ENCODE data around the gene SUN5. TPM values are rescaled to one million over a fixed set of nuclear protein-coding genes. Genes with fewer than 3 reads are reported as not detected.

SUN5 gene
- total RNA-seq, 4 donors from 2014 or later = not detected

DNA sequence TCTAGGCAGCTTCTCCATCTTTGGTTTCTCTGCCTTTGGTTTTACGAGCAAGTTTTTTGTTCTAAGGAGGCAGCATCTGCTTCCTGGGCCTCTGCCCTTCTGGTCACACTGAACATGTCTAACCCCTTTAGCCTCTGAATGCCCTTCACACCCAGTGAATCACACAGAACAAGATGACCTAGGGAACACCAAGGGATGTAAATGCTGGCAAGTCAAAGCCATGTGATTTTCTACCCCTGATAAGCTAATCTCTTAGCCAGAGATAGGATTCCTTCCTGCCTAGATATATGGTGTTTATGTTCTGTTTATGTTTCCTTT lies 20.0 kb upstream of the SUN5 start:
- TF ChIP-seq POLR2A (IDR thresholded peaks at IDR 0.05) = no peak
- TF ChIP-seq CTCF (IDR thresholded peaks at IDR 0.05 in 4 of 5, conservative IDR thresholded peaks at IDR 0.05 in 1 of 5) = no peak
- intact Hi-C loops (cut with DNase I; ENCODE audit: low total_unique reads) = no loop called here

DNA sequence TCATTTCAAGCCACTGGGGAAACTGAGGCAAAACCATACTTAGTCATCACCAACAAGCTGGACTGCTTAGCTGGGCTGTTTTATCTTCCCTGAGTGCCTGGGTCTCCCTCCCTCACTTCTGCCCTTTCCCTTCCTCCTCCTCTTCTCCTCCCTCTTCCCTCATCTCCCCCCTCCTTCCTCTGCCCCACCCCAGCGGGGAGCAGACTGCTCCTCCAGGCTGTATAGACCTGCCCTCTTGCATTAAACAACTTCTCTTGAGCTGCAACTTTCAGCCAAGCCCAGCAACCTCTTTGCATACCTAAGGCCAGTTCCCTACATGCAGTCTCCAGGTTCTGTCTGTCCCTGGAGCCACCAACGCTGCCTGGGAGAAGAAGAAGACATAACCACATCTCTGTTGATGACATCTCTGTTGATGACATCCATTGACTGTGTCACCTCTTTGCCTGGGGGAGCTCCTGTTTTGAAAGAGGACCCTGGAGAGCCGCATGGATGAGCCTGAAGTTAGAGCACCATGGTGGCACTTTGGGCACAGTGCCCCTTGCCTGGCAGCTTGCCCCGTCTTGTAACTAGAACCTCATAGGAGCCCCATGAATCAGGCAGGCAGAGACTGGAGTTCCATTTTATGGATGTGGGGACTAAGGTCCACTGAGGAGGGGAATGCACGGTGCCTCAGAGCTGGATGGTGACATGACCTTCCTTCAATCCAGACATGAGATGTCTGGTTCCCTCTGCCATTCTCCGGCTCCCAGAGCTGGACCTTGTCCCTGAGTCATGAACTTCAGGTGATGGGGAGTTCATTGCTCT lies 19.4 kb upstream of the SUN5 start:
- H3K27ac ChIP-seq = no peak overlapping the region
- H3K4me1 ChIP-seq = no peaks in the 10 kb centered on the region
- no peak overlapping the region for H3K4me3 ChIP-seq
- H3K36me3 ChIP-seq = no peaks in the 10 kb centered on the region
- TF ChIP-seq CTCF (IDR thresholded peaks at IDR 0.05 in 4 of 5, conservative IDR thresholded peaks at IDR 0.05 in 1 of 5) (no peak), POLR2A (IDR thresholded peaks at IDR 0.05) (no peak)
- ATAC-seq = no peak
- H3K9me3 ChIP-seq = no peaks in the 10 kb centered on the region
- H3K27me3 ChIP-seq = peaks cover 0 to under 1% (median 0%) of the 10 kb centered on the region in 3 donors
- in situ Hi-C loops (cut with MboI; ENCODE audit: low sequenced_read_pairs in 4 of 4) (loop anchor here in 1 of 4 donors (25.0 kb wide), 1 partner anchor 111 kb away; no protein-coding TSS in a partner anchor), intact Hi-C loops (cut with DNase I; ENCODE audit: low total_unique reads) (no loop called here)
- DNase-seq = no peak

More for the DNA sequence above, 20.0 kb upstream of the SUN5 start:
- Histone ChIP-seq H3K9me3 (no peaks in the 10 kb centered on the region), H3K4me3 (no peak overlapping the region), H3K4me1 (no peaks in the 10 kb centered on the region), H3K27me3 (peaks cover 0 to 3% (median 0%) of the 10 kb centered on the region in 3 donors), H3K27ac (no peak overlapping the region), H3K36me3 (no peaks in the 10 kb centered on the region)
- in situ Hi-C loops (cut with MboI; ENCODE audit: low sequenced_read_pairs in 4 of 4) = loop anchor here in 1 of 4 donors (25.0 kb wide), 1 partner anchor 112 kb away; no protein-coding TSS in a partner anchor
- DNase-seq = no peak
- no peak for ATAC-seq

- no peaks in the 10 kb centered on the region for H3K4me1 ChIP-seq
Observed at GRCh38 chr20:33022694-33023438, 18.6 kb upstream of the SUN5 start.

GRCh38 chr20:33022289-33022688 lies 18.1 kb upstream of the SUN5 start:
- ATAC-seq (no peak), DNase-seq (no peak)
- no peak overlapping the region for H3K27ac ChIP-seq
- no peaks in the 10 kb centered on the region for H3K36me3 ChIP-seq
- in situ Hi-C loops (cut with MboI; ENCODE audit: low sequenced_read_pairs in 4 of 4) (loop anchor here in 1 of 4 donors (25.0 kb wide), 1 partner anchor 110 kb away; no protein-coding TSS in a partner anchor), intact Hi-C loops (cut with DNase I; ENCODE audit: low total_unique reads) (no loop called here)
- no peak overlapping the region for H3K4me3 ChIP-seq
- no peaks in the 10 kb centered on the region for H3K27me3 ChIP-seq
- no peak for TF ChIP-seq POLR2A (IDR thresholded peaks at IDR 0.05)
- no peak for TF ChIP-seq CTCF (IDR thresholded peaks at IDR 0.05 in 4 of 5, conservative IDR thresholded peaks at IDR 0.05 in 1 of 5)
- no peaks in the 10 kb centered on the region for H3K9me3 ChIP-seq
- H3K4me1 ChIP-seq = no peaks in the 10 kb centered on the region

More at GRCh38 chr20:33022694-33023438, 18.6 kb upstream of the SUN5 start:
- TF ChIP-seq POLR2A (IDR thresholded peaks at IDR 0.05) = no peak
- TF ChIP-seq CTCF (IDR thresholded peaks at IDR 0.05 in 4 of 5, conservative IDR thresholded peaks at IDR 0.05 in 1 of 5) = no peak
- H3K9me3 ChIP-seq = no peaks in the 10 kb centered on the region
- H3K36me3 ChIP-seq = no peaks in the 10 kb centered on the region
- in situ Hi-C loops (cut with MboI; ENCODE audit: low sequenced_read_pairs in 4 of 4) (loop anchor here in 1 of 4 donors (25.0 kb wide), 1 partner anchor 111 kb away; no protein-coding TSS in a partner anchor), intact Hi-C loops (cut with DNase I; ENCODE audit: low total_unique reads) (no loop called here)
- H3K27me3 ChIP-seq = no peaks in the 10 kb centered on the region
- ATAC-seq = no peak
- no peak overlapping the region for H3K4me3 ChIP-seq
- no peak for DNase-seq
- H3K27ac ChIP-seq = no peak overlapping the region
